ENCODE results near the gene SNRNP27.

The SNRNP27 gene

DNA sequence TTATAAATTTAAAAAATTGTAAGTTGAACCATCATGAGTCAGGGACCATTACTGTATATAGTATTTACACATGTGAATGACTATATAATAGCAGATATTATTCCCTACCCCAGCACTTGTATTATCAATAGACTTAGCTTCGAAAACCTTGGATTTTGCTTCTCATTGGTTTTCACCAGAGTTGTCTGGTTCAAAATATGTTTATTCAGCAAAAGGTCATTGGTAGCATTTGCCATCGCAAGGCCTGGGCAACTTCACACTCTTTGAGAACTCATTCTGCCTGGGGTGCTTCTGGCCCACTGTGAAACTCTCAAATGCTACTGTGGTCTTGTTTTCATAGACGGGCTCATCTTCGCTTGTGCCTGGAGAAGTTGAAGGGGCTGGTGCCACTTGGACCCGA, 41.3 kb downstream of the SNRNP27 start:
- H3K4me3 Mint-ChIP-seq: no peak overlapping the region
- peaks cover 5% of the 10 kb centered on the region for H3K4me1 Mint-ChIP-seq
- no peaks in the 10 kb centered on the region for H3K27me3 Mint-ChIP-seq (ENCODE audit: low read depth)
- peaks cover 43% of the 10 kb centered on the region for H3K36me3 Mint-ChIP-seq (ENCODE audit: low read depth)
- TF ChIP-seq CTCF (IDR thresholded peaks at IDR 0.05; ENCODE audit: unreplicated experiment in 3 of 3): no peak
- no peak overlapping the region for H3K27ac Mint-ChIP-seq
- no peaks in the 10 kb centered on the region for H3K9me3 Mint-ChIP-seq

DNA sequence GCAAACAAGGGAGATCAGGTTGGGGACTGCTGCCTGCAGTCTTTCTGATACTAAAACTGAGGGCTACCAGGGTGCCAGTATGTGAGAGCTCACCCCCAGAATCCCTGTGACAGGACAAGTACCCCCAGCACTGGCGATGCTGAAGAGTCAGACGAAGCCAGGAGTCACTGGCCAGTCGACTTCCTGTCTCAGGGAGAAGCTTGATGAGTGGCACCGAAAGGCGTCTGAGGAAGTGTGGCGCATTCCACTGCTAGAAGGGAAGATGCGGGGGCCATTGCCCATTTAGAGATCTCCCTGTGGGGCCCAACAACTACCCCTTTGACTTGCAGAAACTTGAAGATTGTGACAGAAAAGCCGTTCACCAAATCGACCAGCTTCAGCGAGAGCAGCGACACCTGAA, 43.1 kb downstream of the SNRNP27 start:
- peaks cover 4% of the 10 kb centered on the region for H3K4me1 Mint-ChIP-seq
- peaks cover 48% of the 10 kb centered on the region for H3K36me3 Mint-ChIP-seq (ENCODE audit: low read depth)
- TF ChIP-seq CTCF (IDR thresholded peaks at IDR 0.05; ENCODE audit: unreplicated experiment in 3 of 3): no peak
- H3K27ac Mint-ChIP-seq: no peak overlapping the region
- no peak overlapping the region for H3K4me3 Mint-ChIP-seq
- H3K27me3 Mint-ChIP-seq (ENCODE audit: low read depth): no peaks in the 10 kb centered on the region
- H3K9me3 Mint-ChIP-seq: no peaks in the 10 kb centered on the region

DNA sequence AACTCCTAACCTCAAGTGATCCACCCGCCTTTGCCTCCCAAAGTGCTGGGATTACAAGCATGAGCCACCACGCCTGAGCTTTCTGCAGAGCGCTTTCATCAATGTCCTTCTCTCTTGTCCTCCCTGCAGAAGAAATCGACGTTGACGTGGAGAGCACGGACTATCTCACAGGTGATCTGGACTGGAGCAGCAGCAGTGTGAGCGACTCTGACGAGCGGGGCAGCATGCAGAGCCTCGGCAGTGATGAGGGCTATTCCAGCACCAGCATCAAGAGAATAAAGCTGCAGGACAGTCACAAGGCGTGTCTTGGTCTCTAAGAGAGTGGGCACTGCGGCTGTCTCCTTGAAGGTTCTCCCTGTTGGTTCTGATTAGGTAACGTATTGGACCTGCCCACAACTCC, 44.2 kb downstream of the SNRNP27 start:
- H3K4me3 Mint-ChIP-seq: no peak overlapping the region
- H3K36me3 Mint-ChIP-seq (ENCODE audit: low read depth): peaks cover 48% of the 10 kb centered on the region

DNA sequence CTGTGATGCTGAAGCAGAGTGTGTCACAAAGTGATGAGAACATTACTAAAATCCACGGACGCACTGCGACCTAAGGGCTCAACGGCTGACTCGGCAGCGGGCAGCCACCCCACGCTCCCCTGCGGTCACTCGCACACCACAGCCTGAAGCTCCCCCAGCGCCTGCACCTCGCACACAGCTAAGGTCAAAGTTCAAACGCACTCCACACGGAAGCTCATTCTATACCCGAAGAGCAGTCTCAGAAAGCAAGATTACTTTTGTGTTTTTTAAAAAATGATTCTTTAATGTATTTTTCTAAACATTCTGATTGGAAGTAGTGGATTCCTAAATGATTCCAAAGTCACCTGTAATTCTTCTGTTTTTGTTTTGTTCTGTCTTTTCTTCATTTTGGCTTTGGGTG, 46.0 kb downstream of the SNRNP27 start:
- Mint-ChIP-seq H3K27me3 (ENCODE audit: low read depth) (no peaks in the 10 kb centered on the region), H3K27ac (no peak overlapping the region), H3K4me1 (no peaks in the 10 kb centered on the region), H3K4me3 (no peak overlapping the region), H3K9me3 (no peaks in the 10 kb centered on the region), H3K36me3 (ENCODE audit: low read depth) (peaks cover 48% of the 10 kb centered on the region)
- no peak for TF ChIP-seq CTCF (IDR thresholded peaks at IDR 0.05; ENCODE audit: unreplicated experiment in 3 of 3)

More for the DNA sequence above, 44.2 kb downstream of the SNRNP27 start:
- no peak for TF ChIP-seq CTCF (IDR thresholded peaks at IDR 0.05; ENCODE audit: unreplicated experiment in 3 of 3)
- Mint-ChIP-seq H3K27me3 (ENCODE audit: low read depth) (no peaks in the 10 kb centered on the region), H3K9me3 (no peaks in the 10 kb centered on the region), H3K27ac (no peak overlapping the region), H3K4me1 (no peaks in the 10 kb centered on the region)

- Mint-ChIP-seq H3K27ac (no peak overlapping the region), H3K9me3 (no peaks in the 10 kb centered on the region), H3K4me3 (no peak overlapping the region), H3K4me1 (no peaks in the 10 kb centered on the region), H3K36me3 (ENCODE audit: low read depth) (peaks cover 46% of the 10 kb centered on the region), H3K27me3 (ENCODE audit: low read depth) (no peaks in the 10 kb centered on the region)
- no peak for TF ChIP-seq CTCF (IDR thresholded peaks at IDR 0.05; ENCODE audit: unreplicated experiment in 3 of 3)
Observed at GRCh38 chr2:69940691-69941090, 46.9 kb downstream of the SNRNP27 start.

DNA sequence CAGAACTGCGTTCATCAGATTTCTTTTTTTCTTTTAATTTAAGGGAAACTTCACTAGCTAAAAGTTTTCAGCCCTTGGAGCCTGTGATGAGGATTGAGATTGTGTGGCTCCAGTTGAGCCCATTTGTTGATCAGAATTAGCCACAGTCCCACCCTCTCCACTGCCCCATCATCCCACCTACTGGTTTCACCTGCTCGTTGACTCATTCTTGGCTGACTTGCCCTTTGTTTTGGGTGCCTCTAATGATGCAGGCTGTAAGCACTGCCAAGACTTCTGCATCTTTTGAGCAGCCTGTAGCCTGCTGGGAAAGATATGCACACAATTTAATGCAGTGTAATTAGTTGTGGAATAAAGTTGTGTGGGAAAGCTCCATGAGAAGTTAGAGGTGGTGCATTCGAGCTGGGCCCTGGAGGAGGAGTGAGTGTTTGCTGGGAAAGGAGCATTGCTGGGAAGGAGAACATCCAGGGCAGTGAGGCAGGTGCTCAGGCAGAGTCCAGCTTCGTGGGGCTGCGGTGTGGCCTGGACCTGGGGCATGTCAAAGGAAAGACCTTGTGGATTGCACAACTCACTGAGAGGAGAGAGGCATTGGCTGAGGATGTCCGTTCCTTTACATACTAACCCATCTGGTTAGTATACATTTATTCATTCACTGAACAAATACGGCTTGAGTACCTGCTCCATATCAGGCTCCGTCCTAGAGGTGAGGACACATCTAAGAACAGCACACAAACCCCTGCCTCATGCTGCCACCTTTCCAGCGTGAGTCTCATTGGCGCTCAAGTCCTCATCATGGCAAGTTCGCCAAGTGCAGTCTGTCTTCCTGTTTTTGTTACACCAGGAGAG, 49.5 kb downstream of the SNRNP27 start:
- no peak overlapping the region for H3K27ac Mint-ChIP-seq

More for the DNA sequence above, 49.5 kb downstream of the SNRNP27 start:
- Mint-ChIP-seq H3K27me3 (ENCODE audit: low read depth) (no peaks in the 10 kb centered on the region), H3K4me1 (no peaks in the 10 kb centered on the region), H3K4me3 (no peak overlapping the region), H3K36me3 (ENCODE audit: low read depth) (peaks cover 24% of the 10 kb centered on the region), H3K9me3 (no peaks in the 10 kb centered on the region)
- no peak for TF ChIP-seq CTCF (IDR thresholded peaks at IDR 0.05; ENCODE audit: unreplicated experiment in 3 of 3)
